Measurements from ENCODE around the gene ELP4.

Gene ELP4

GRCh38 chr11:31796499-31797189 is 287.1 kb downstream of the ELP4 start:
- ChIA-PET POLR2A (ENCODE audit: low non-redundant PET) (no interaction called here), CTCF (no interaction called here)
- TF ChIP-seq CTCF (conservative IDR thresholded peaks at IDR 0.05; ENCODE audit: low read depth): no peak
- DNase-seq (ENCODE audit: low spot score): no peak
- H3K27ac ChIP-seq: no peak overlapping the region

- CTCF ChIA-PET: interaction anchor here (0.6 kb wide), 1 partner anchor 636 kb away, joined by 4 read pairs; no protein-coding TSS in a partner anchor
- POLR2A ChIA-PET (ENCODE audit: low non-redundant PET): no interaction called here
- no peak for TF ChIP-seq CTCF (conservative IDR thresholded peaks at IDR 0.05; ENCODE audit: low read depth)
- no peak overlapping the region for H3K27ac ChIP-seq
- DNase-seq (ENCODE audit: low spot score): no peak
Measured at GRCh38 chr11:31797190-31798056, 287.9 kb downstream of the ELP4 start.

- ChIA-PET CTCF (interaction anchor here (0.6 kb wide), 2 partner anchors 467 to 637 kb away, joined by 3 to 4 read pairs; no protein-coding TSS in a partner anchor), POLR2A (ENCODE audit: low non-redundant PET) (no interaction called here)
- TF ChIP-seq CTCF (conservative IDR thresholded peaks at IDR 0.05; ENCODE audit: low read depth): no peak
- no peak overlapping the region for H3K27ac ChIP-seq
- no peak for DNase-seq (ENCODE audit: low spot score)
Measured at GRCh38 chr11:31798057-31798553, 288.5 kb downstream of the ELP4 start.

GRCh38 chr11:31798554-31799434 is 289.2 kb downstream of the ELP4 start:
- no peak for DNase-seq (ENCODE audit: low spot score)
- TF ChIP-seq CTCF (conservative IDR thresholded peaks at IDR 0.05; ENCODE audit: low read depth): no peak
- CTCF ChIA-PET: interaction anchor here (0.5 to 0.6 kb wide), 3 partner anchors 467 to 806 kb away, joined by 3 to 5 read pairs (median 4); no protein-coding TSS in a partner anchor
- POLR2A ChIA-PET (ENCODE audit: low non-redundant PET): no interaction called here
- H3K27ac ChIP-seq: no peak overlapping the region

GRCh38 chr11:31799435-31800397 is 290.1 kb downstream of the ELP4 start:
- CTCF ChIA-PET: no interaction called here
- TF ChIP-seq CTCF (conservative IDR thresholded peaks at IDR 0.05; ENCODE audit: low read depth): no peak
- POLR2A ChIA-PET (ENCODE audit: low non-redundant PET): no interaction called here
- H3K27ac ChIP-seq: no peak overlapping the region
- no peak for DNase-seq (ENCODE audit: low spot score)
